Thyroid gland (tissue), 4 donors: ENCODE measurements around the gene SLC5A1.

Source experiments
- CTCF ChIP-seq, 6 experiments: fragments of 200-600 bp in 3 of 6; fragments of 450-650 bp in 3 of 6; sonication (generic) in 3 of 6; IDR thresholded peaks; one replicate each; pipeline ENCODE4 v1.5.1; 2016 to 2019; ENCODE audit warnings: antibody characterized with exemption in 6 of 6, mild to moderate bottlenecking in 2 of 6, inconsistent platforms in 1 of 6, moderate library complexity in 1 of 6
- POLR2A ChIP-seq, 2 donors: fragments of 450-650 bp; IDR thresholded peaks; one replicate each; pipeline ENCODE4 v1.6.1; 2017; ENCODE audit warnings: antibody characterized with exemption in 2 of 2, mild to moderate bottlenecking in 2 of 2, moderate library complexity in 1 of 2

- TF ChIP-seq CTCF (IDR thresholded peaks at IDR 0.05) (no peak), POLR2A (IDR thresholded peaks at IDR 0.05) (no peak)
Measured at GRCh38 chr22:32042924-32043323, at the start of gene SLC5A1.
